ENCODE results near the gene SCN1B. TPM values are rescaled to one million over a fixed set of nuclear protein-coding genes. Genes with fewer than 3 reads are reported as not detected.
A peak's percentile ranks its signal among the peaks of the same experiment; 100 is the strongest.

The SCN1B gene
- total and polyA plus RNA-seq, 2 of the 13 experiments (the other 11 are each of a cell fraction or from before 2014, with no cell fraction given), result 2.7 to 20.1 TPM

- TF ChIP-seq SYNCRIP (IDR thresholded peaks at IDR 0.05; ENCODE audit: insufficient read depth, low read depth, low read length), result no peak
- TF ChIP-seq E2F1 (CRISPR knock-in tag; IDR thresholded peaks at IDR 0.05), result no peak
- 0 out of 2 replicates have a peak, but pooled peaks have one; percentile 11 for TF ChIP-seq FOXC1 (CRISPR knock-in tag; IDR thresholded peaks at IDR 0.05; ENCODE audit: borderline replicate concordance)
- no peak for TF ChIP-seq CHCHD3 (CRISPR knock-in tag; IDR thresholded peaks at IDR 0.05)
- peak; percentile 79 for TF ChIP-seq ZNF121 (CRISPR knock-in tag; IDR thresholded peaks at IDR 0.05)
- TF ChIP-seq RARG (CRISPR knock-in tag; IDR thresholded peaks at IDR 0.05; ENCODE audit: low read depth), result no peak
- TF ChIP-seq GTF2F1 (IDR thresholded peaks at IDR 0.05; ENCODE audit: low read length), result no peak
- TF ChIP-seq NBN (conservative IDR thresholded peaks at IDR 0.05), result no peak
- no peak for TF ChIP-seq ZNF782 (CRISPR knock-in tag; IDR thresholded peaks at IDR 0.05; ENCODE audit: borderline replicate concordance)
- TF ChIP-seq NR2F1 (CRISPR knock-in tag; IDR thresholded peaks at IDR 0.05), result peak; percentile 53 to 56; a peak in 2 of 4 replicates
- TF ChIP-seq PBX2 (CRISPR knock-in tag; IDR thresholded peaks at IDR 0.05), result peak; percentile 78
- TF ChIP-seq KLF6 (CRISPR knock-in tag; IDR thresholded peaks at IDR 0.05), result no peak
- TF ChIP-seq BHLHE40 (IDR thresholded peaks at IDR 0.05; ENCODE audit: low read length), result 0 out of 2 replicates have a peak, but pooled peaks have one; percentile 24
- TF ChIP-seq HOXA5 (CRISPR knock-in tag; IDR thresholded peaks at IDR 0.05), result peak; percentile 96
- peak; percentile 61; the same call in 1 of the 2 replicates for TF ChIP-seq ATF3 (CRISPR knock-in tag; IDR thresholded peaks at IDR 0.05)
- TF ChIP-seq HNF4A (CRISPR knock-in tag; IDR thresholded peaks at IDR 0.05), result peak; percentile 77
- peak; percentile 72; the same call in 1 of the 2 replicates for TF ChIP-seq MIER2 (CRISPR knock-in tag; IDR thresholded peaks at IDR 0.05)
- no peak for TF ChIP-seq ZNF234 (CRISPR knock-in tag; conservative IDR thresholded peaks at IDR 0.05)
- peak; percentile 60 for TF ChIP-seq TBL1XR1 (IDR thresholded peaks at IDR 0.05; ENCODE audit: borderline replicate concordance, low read length, partially characterized antibody)
- TF ChIP-seq ZNF513 (CRISPR knock-in tag; conservative IDR thresholded peaks at IDR 0.05), result no peak
- no peak for TF ChIP-seq DDIT3 (CRISPR knock-in tag; IDR thresholded peaks at IDR 0.05)
- peak; percentile 36; the same call in 1 of the 2 replicates for TF ChIP-seq LCORL (IDR thresholded peaks at IDR 0.05)
- TF ChIP-seq LCORL (CRISPR knock-in tag; IDR thresholded peaks at IDR 0.05), result peak; percentile 89
- TF ChIP-seq TBX3 (IDR thresholded peaks at IDR 0.05; ENCODE audit: borderline replicate concordance), result peak; percentile 94
- no peak for TF ChIP-seq MAFK (conservative IDR thresholded peaks at IDR 0.05 in 1 of 2, IDR thresholded peaks at IDR 0.05 in 1 of 2; ENCODE audit: low read length in 2 of 2)
- peak; percentile 47; the same call in 1 of the 2 replicates for TF ChIP-seq ZNF703 (CRISPR knock-in tag; IDR thresholded peaks at IDR 0.05; ENCODE audit: borderline replicate concordance)
- 0 out of 2 replicates have a peak, but pooled peaks have one; percentile 11 for TF ChIP-seq ZNF891 (CRISPR knock-in tag; IDR thresholded peaks at IDR 0.05)
- TF ChIP-seq RFXAP (CRISPR knock-in tag; IDR thresholded peaks at IDR 0.05; ENCODE audit: borderline replicate concordance), result 0 out of 2 replicates have a peak, but pooled peaks have one; percentile 2
These were observed 23.8 kb upstream of the SCN1B start (continued) for GRCh38 chr19:35006342-35006998.
